RWPE1 (cell line): ENCODE measurements around the gene ASCL1.

Experiments
- CTCF ChIA-PET: fragments of 350-600 bp; sonication (Branson Sonifier 250); formaldehyde crosslinking; extraction: SDS; loops from one replicate; lab custom pipeline; 2021; lab: Yijun Ruan, JAX
- POLR2A ChIA-PET: fragments of 400-600 bp; formaldehyde crosslinking; extraction: SDS; loops from one replicate; lab custom pipeline; 2020; ENCODE audit warnings: antibody characterized with exemption; ENCODE audit not compliant: low non-redundant PET; lab: Yijun Ruan, JAX
- DNase-seq: peaks from one replicate; pipeline ENCODE4 v3.0.0; 2012; ENCODE audit warnings: low spot score
- H3K27ac ChIP-seq: fragments of 450-650 bp; 2 replicates; pipeline ENCODE4 v1.5.1; 2017
- TF ChIP-seq, protein P1 (sequence below): fragments of 450-650 bp; conservative IDR thresholded peaks from 2 replicates; pipeline ENCODE4 v1.5.1; 2017; ENCODE audit warnings: low read depth, mild to moderate bottlenecking

ASCL1 gene

DNA sequence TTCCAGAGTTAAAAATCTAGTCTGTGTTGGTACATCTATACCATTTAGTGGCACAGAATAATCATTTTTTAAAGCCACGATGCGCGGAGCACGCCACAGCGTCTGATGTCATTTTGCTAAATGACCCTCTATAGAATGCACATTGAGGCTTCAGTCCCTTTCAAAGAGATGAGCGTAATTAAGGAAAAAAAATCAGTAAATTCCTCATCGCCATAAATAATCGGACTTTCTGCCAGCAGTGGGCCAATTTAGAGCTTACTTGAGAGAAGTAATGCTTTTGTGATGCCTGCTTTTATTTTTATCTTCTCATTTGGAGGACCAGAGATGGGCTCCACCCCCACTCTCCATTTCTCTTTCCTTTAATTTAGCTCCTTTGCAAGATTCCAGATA is 4.0 kb downstream of the ASCL1 start:
- ChIA-PET POLR2A (no interaction called here), CTCF (interaction anchor here (0.8 kb wide), 1 partner anchor 79 kb away, joined by 3 read pairs; no protein-coding TSS in a partner anchor)
- DNase-seq = no peak
- TF ChIP-seq, protein P1, sequence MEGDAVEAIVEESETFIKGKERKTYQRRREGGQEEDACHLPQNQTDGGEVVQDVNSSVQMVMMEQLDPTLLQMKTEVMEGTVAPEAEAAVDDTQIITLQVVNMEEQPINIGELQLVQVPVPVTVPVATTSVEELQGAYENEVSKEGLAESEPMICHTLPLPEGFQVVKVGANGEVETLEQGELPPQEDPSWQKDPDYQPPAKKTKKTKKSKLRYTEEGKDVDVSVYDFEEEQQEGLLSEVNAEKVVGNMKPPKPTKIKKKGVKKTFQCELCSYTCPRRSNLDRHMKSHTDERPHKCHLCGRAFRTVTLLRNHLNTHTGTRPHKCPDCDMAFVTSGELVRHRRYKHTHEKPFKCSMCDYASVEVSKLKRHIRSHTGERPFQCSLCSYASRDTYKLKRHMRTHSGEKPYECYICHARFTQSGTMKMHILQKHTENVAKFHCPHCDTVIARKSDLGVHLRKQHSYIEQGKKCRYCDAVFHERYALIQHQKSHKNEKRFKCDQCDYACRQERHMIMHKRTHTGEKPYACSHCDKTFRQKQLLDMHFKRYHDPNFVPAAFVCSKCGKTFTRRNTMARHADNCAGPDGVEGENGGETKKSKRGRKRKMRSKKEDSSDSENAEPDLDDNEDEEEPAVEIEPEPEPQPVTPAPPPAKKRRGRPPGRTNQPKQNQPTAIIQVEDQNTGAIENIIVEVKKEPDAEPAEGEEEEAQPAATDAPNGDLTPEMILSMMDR = no peak
- H3K27ac ChIP-seq = no peak overlapping the region

DNA sequence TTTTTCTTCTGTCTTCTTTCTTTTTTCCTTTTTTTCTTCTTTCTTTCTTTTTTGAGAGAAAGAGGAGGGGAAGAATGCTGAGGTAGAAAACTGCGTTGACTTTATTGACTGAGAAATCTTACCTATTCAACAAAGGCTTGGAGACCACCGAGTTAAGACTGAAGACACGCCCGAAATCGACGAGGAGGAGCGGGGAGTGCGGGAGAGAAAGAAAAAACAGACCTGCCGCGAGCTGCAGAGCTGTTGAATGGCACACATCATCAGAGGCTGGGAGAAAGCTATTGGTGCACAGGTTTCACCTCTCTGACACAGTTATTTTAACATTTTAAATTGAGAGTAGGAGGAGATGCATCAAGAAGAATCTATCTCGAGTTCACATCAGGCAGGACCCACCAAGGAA is 5.1 kb downstream of the ASCL1 start:
- POLR2A ChIA-PET = no interaction called here
- TF ChIP-seq, protein P1 = no peak

DNA sequence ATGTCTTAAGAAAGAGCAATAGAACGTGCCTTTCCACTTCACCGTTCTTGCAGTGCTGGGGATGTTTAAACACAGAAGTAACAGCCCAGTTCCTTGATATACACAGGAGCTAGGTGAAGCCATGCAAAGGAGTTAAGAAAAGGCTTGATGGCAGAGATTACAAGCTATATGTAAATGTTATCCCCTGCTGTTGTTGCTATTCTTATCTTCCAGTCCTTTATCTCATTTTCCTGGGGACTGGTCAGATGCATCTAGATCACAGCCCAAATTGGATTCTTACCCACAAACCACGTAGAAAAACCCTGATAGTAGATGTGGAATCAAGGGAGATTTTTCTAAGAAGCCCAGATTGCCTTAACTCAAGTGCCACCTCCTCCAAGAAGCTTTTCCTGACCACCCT is 5.5 kb downstream of the ASCL1 start:
- H3K27ac ChIP-seq = no peak overlapping the region
- no peak for DNase-seq
- TF ChIP-seq, protein P1 = no peak
- ChIA-PET CTCF (interaction anchor here (0.9 kb wide), 1 partner anchor 15 kb away, joined by 3 read pairs; no protein-coding TSS in a partner anchor), POLR2A (no interaction called here)

More for the DNA sequence above, 5.1 kb downstream of the ASCL1 start:
- CTCF ChIA-PET = interaction anchor here (0.6 to 0.9 kb wide), 3 partner anchors 14 to 80 kb away, joined by 3 read pairs; no protein-coding TSS in a partner anchor
- H3K27ac ChIP-seq = no peak overlapping the region
- DNase-seq = no peak

DNA sequence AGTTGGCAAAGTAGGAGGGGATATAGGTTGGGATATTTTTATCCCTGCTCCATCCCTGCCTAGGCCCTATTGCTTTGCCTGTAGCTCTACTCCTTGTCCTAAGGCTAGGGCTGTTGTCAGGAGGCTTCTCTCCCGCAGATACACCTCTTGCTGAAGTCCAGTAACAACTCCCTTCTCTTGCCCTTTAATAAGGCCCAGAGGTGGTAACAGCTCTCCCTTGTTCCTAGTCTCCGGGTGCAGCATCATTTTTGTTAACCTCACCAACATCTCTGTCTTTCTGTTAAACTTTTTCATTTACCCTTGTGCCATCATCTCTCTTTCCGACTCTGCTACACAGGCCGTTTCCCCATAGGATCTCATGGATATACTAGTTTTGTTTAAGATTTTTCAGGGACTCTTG is 6.3 kb downstream of the ASCL1 start:
- DNase-seq = no peak
- POLR2A ChIA-PET = no interaction called here
- no peak overlapping the region for H3K27ac ChIP-seq
- CTCF ChIA-PET = no interaction called here
- TF ChIP-seq, protein P1 = no peak

DNA sequence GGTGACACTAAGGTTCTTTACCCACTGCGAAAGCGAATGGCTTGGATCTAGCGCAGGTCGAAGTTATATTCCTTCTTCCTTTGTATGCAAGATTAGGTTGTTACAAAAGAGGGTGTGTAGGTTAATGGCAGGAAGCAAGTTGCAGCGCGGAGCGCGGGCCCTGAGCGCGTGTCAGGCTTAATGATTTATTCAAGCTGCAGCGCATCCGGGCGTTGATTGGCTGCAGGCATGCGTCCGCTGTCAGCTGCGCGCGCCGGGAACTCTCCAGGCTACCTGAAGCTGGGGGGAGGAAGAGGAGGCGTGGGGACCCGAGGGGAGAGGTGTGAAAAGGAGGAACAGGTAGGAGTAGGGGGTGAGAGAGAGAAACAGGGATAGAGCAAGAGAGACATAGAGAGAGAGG is 7.4 kb downstream of the ASCL1 start:
- CTCF ChIA-PET = interaction anchor here (0.6 kb wide), 1 partner anchor 27 kb away, joined by 6 read pairs; no protein-coding TSS in a partner anchor
- POLR2A ChIA-PET = no interaction called here
- no peak overlapping the region for H3K27ac ChIP-seq
- no peak for DNase-seq
- TF ChIP-seq, protein P1 = no peak

DNA sequence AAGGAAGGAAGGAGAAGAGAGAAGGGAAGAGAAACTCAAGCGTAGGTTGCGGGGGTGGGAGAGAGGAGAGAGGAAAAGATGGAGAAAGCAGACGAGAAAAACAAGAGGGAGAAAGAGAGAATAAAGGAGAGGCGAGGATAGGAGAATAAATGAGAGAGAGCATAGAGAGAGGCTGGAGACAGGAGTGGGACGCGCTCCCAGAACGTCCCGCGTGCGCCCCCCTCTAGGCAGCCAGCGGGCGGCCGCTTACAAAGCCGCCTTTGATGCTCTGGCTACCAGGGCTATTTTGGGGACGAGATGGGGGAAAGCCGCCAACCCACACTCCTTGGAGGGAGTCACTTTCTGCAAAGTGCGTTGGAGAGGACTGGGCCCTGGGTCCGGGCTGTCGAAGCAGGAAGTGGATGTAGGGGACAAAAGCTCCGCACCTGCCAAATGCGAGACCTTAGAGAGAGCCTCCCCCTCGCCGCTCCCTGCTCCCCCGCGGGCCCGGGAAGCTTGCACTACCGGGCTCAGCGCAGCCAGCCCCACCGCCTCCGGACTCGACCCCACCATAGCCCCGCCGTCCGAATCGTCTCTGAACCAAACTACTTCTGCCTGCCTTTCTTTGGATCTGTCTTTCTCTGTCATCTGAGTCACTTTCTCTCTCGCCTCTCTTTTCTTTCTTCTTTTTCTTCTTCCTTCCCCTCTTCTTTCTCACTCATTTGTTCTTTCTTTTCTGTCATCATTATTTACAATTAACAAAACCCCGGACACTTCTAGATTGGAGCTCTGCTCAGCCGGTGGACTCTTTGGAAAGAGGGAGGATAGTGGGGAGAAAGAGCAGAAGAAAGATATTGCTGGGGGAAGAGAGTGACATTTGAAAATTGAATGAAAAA is 8.0 kb downstream of the ASCL1 start:
- DNase-seq = no peak
- POLR2A ChIA-PET = no interaction called here
- no peak overlapping the region for H3K27ac ChIP-seq
- CTCF ChIA-PET = interaction anchor here (0.6 kb wide), 1 partner anchor 28 kb away, joined by 6 read pairs; no protein-coding TSS in a partner anchor
- TF ChIP-seq, protein P1 = no peak
